HG03442 (cell line): ENCODE data around the gene RAET1L.
"Not testable (repeated sequence)": the region's sequence is repeated elsewhere in the genome, so short reads cannot be mapped to it uniquely, and the experiment has no call there.

Source experiments
- ATAC-seq: cut with Tn5 transposase; IDR thresholded peaks from one replicate; pipeline ENCODE4 v1.9.1; 2021; ENCODE audit warnings: mild to moderate bottlenecking, moderate library complexity; ENCODE audit not compliant: unreplicated experiment

The RAET1L gene

DNA sequence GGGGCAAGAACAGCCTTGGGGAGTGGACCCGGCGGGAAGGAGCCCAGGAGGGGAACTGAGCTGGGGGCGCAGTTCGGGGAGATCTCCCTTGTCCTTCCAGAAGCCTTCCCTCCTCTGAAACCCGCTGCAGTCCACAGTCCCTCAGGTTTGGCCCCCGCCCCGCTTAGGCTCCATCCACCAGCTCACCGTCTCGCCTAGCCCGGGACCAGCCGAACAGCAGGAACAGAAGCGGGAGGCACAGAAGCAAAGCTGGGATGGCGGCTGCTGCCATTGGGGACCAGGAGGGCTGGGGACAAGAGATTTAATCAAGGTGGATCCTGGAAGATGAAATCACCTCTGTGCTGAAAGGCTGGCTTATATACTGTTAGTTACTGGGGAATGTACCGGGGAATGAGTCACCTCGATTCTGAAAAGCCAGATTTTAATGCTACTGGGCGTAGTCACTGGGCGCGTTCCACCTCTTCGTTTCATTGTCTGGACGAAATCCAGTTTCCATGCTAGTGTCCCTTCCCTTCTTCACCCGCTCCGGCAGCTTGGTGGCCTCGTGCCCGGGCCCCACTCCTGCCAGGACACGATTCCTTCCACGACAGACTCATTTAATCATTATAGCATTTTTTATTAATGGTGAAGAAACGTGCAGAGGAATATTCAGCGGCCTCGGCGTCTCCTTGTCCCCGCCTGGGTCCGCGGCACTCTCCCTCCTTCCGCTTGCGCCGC is at the start of gene RAET1L:
TSS of gene RAET1L (minus strand) at position 332 of the 717 bp plus-strand sequence. CDS start at position 271, 61 bp downstream.
- ATAC-seq, result no peak

DNA sequence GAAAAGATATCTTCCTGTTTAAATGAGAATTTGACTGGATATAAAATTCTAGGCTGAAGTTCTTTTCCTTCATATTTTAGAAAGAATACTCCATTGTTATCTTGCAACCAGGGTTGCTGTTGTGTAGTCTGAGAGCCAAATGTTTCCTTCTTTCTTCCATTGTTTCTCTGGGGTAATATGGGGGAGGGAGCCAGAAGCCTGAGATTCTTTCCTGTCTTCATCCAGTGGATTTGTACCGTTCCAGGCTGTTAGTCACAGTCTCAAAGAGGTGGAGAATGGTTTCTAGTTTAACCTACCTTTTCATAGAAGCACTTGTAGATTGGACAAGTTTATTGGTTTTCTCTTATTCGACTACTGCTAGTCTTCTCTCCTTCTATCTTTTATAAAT is 49.7 kb upstream of the RAET1L start:
- ATAC-seq, result no peak

- not testable (repeated sequence) for ATAC-seq
These were observed 49.2 kb upstream of the RAET1L start for GRCh38 chr6:150074396-150075033.

GRCh38 chr6:150072201-150072600 is 46.9 kb upstream of the RAET1L start:
- ATAC-seq, result no peak

GRCh38 chr6:150070236-150070818 is 45.0 kb upstream of the RAET1L start:
- no peak for ATAC-seq

DNA sequence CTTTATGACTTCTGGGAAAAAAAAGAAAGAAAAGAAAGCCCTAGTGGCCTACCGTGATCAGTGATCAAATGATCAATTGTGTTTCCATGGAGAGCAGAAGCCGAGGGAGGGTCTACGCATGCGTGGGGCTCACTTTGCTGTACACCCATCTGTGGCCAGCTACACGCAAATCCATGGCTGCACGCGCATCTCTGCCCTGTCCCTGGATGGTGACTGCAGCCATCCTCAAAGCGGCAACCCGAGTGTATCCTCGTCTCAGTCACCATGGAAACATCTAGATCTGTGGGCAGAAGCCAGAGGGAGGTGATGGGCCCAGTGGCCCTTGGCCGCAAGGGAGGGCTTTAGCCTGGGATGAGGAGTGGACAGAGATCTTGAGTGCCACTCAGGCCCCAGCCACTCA is 44.4 kb upstream of the RAET1L start:
- no peak for ATAC-seq

DNA sequence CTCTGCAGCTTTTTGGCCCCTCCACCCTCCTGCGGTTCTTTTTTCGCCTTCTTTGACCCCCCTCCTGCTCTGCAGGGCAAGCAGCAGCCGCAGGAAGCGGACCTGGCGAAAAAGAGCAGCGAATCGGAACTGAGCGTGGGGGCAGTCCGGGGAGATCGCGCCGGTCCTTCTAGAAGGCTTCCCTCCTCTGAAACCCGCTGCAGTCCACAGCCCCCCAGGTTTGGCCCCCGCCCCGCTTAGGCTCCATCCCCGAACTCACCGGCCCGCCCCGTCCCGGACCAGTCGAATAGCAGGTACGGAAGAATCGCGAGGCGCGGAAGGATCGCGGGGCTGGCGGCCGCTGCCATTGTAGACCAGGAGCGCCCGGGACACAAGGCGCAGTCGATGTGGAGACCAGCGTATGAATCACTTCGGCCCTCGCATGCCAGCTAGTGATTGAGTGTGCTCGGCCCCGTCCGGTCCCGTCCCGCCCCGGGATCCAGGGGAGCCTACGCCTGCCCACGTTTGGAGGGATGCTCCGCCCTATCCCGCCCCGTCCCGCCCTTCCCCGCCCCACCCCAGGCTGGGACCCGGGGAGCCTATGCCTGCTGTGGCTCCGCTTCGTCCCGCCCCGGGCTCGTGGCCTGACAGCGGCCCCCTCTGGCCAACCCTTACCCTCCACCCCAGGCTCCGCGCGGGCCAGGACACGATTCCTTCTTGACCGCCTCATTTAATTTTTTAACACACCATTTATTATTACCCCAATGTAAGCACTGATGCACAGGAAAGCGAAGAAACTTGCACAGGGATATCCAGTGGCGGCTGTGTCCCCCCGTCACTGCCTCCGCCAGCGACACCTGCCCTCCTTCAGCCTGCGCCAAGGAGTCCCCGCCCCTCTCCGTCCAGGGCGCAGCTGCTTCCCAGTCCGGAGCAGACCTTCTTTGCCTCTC is 43.7 kb upstream of the RAET1L start, which contains the start of gene ULBP3:
TSS of gene ULBP3 (minus strand) at position 402 of the 929 bp plus-strand sequence. CDS start at position 347, 55 bp downstream.
- ATAC-seq, result peak; percentile 62

- ATAC-seq, result no peak
These were observed 42.8 kb upstream of the RAET1L start for GRCh38 chr6:150068151-150068550.

DNA sequence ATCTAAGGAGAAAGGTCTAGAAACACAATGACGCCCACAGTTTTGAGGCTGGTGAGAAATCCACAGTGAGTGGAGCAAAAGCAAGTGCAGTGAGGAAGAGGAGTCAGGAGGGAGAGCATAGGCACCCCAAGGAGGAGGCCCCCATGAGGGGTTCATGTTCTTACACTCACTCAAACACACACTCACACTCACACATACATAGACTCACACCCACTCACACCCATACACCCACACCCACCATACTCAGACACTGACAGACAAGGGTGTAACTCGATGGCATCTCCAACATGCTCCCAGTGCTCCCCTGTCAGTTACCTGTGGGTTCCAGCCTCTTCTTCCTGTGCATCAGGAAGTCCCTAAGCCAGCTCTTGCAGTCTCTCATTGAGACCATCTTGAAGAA is 39.8 kb upstream of the RAET1L start:
- ATAC-seq, result no peak

DNA sequence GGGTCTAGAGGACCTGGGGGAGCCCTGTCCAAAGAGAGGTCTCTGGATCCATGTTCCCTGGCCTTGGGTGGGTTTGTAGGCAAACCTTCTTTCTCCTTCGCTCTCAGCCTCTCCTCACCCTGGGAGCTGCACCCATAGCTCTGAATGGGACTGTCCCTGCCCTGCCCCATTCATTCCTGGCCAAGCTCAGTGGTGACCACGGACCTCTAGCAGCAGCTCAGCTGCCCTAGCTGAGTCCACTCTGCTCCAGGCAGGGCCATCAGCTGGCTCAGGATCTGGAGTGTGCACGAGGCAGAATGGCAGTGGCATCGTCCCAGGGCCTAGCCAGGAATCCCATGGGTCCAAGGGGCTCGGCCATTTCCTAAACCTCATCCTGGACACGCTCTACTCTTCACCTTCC is 38.3 kb upstream of the RAET1L start:
- no peak for ATAC-seq

DNA sequence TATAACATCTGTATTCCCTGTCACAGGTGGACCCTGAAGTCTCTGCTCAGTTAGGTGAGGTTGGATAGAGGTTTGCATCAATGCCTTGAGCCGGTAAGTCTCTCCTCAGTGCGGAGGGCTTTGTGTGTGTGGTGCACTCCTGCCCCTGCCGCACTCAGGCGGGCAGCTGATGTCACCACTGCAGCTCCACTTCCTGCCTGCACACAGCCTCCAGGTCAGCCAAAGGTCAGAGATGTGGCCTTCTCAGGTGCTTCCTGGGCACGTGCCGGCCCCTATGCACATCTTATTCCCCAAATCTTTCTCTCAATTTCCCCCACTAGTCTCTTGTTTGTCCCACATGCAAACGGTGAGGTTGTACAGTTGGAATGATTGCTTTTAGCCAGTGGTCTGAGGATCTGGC is 34.6 kb upstream of the RAET1L start:
- ATAC-seq, result peak; percentile 69

GRCh38 chr6:150058986-150059385 is 33.7 kb upstream of the RAET1L start:
- ATAC-seq, result no peak

DNA sequence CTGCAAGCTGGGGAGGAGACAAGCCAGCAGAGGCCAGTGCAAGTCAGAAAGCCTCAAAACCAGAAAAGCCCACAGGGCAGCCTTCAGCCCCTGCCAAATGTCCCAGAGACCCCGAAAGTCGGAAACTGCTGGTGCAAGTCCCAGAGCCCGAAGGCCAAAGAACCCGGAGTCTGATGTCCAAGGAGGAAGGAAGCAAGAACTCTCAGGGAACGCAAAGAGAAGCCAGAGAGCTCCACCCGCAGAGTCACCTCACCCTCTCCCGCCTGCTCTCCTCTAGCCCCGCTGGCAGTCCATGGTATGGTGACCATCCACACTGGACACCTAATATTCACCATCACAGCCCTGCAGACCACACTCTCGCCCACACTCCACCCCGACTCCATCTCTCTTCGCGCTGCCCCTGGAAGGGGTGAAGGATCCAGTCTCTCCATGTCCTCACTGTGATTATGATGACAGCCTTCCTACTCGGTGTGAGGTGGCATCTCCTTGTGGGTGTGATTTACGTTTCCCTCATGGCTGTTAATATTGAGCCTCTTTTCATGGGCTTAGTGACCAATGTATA is 33.0 kb upstream of the RAET1L start:
- no peak for ATAC-seq

DNA sequence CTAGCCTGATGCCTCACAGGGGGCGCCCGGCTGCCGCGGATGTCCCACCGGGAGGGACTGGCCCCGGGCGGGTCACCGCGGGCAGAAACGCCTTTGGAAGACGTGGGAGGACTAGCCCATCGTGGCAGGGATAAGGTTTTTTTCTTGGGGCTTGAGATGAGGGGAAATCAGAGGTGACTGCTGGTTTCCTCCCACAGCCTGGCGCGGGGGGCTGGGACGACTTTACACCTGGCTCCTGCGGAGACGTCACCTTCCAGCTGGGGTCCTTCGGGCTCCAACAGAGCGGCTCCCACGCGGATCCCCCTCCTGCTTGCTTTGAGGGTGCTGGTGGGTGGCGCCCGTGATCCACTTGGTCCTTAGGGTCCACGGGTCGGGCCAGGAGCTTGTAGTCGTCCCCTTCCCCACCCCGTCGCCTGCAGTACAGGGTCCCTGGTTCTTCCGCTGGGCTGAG is 32.2 kb upstream of the RAET1L start:
- ATAC-seq, result no peak

DNA sequence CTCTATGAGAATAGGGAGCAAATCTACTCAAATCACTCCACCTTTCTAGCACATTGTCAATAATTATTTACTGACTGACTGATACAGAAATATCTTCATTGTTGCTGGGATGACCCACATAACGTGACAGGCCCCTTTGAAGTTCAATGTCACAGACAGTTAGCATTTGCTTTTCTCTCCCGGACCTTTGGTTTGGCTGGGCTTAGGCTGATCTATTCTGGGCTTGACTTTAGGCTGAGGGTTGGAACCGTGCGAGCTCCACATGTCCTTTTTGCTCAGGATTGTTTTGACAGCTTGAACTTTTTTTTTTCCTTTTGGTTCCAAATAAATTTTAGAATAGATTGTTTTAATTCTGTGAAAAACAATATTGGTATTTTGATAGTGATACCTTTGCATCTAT is 31.6 kb upstream of the RAET1L start:
- ATAC-seq, result no peak

GRCh38 chr6:150056156-150056555 is 30.8 kb upstream of the RAET1L start:
- no peak for ATAC-seq

DNA sequence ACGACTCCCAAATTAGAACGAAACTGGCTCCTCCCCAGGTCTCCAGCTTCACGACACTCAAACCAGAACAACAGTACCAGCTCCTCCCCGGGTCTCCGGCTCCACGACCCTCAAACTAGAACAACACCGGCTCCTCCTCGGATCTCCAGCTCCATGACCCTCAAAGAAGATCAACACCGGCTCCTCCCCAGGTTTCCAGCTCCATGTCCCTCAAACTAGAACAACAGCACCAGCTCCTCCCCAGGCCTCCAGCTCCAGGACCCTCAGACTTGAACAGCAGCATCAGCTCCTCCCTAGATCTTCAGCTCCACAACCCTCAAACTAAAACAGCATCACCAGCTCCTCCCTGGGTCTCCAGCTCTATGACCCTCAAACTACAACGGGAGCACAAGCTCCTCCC is 29.8 kb upstream of the RAET1L start:
- ATAC-seq, result no peak

GRCh38 chr6:150053450-150053849 is 28.1 kb upstream of the RAET1L start:
- no peak for ATAC-seq

GRCh38 chr6:150050846-150051245 is 25.5 kb upstream of the RAET1L start:
- ATAC-seq, result no peak

DNA sequence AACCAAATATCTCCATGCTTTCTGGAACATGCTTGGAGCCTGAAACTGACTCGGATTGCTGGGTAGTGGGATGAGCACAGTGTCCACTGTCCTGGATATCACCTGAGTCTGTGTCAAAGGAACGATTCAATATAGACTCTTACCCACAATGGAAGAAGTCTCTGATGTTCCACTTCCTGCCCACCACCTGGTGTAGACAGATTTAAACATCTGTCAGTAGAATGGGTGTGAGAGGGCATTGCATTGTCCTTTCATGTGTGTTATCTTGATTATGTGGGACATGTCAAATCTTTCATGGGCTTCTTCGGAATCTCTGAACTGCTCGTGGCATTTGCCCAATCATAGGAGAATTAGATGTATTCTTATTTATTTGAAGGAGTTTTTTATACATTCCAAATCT is 22.8 kb upstream of the RAET1L start:
- no peak for ATAC-seq

DNA sequence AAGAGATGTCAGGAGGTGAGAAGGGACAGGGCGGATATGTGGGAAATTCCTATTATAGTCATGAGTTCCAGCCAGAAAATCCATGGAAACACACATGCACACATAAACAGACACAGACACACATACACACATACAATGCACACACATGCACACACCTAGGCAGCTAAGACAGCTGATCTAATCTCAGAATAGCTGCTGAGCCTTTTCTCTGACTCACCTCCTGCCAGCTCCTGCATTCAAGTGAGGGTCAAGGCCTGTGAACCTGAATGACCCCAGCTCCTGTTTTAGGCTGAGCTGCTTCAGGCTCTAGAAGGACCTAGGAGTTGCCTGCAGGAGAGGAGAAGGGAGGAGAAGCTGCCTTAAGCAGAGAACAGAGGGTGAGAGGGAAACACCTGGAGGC is 21.6 kb upstream of the RAET1L start:
- no peak for ATAC-seq
